Medulla oblongata (tissue), 1 donor: ENCODE data around the gene MAT1A.
"Not testable (repeated sequence)": the region's sequence is repeated elsewhere in the genome, so short reads cannot be mapped to it uniquely, and the experiment has no call there.

Source experiments
- DNase-seq: peaks from one replicate; pipeline ENCODE4 v3.0.0-alpha.2; 2015; ENCODE audit errors: extremely low spot score

MAT1A gene

GRCh38 chr10:80289451-80290287 is at the start of gene MAT1A:
Gene MAT1A, minus strand, starts transcription at chr10:80289658. Its CDS starts 235 bp downstream, at chr10:80289423.
- no peak for DNase-seq

DNA sequence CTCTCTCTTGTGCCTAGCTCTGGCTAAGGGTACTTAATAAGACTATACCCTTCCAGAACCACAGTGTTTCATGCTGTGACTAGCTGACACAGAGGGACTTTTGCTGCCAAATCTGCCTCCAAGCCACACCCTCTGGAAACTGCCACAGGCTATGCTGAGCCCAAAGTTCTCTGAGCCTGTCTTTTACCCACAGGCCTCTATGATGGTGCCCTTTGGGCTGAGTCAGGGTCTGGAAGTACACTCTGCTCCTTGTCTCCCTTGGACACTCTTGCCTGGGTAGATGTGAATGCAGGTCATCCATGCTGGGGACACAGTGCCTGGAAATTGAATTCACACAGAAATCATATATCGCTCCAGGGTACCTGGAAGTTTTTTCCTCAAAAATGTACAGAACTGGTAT is 44.5 kb upstream of the MAT1A start:
- DNase-seq, result no peak

- DNase-seq, result no peak
Measured at GRCh38 chr10:80324891-80325364, 35.5 kb upstream of the MAT1A start.

GRCh38 chr10:80324086-80324485 is 34.6 kb upstream of the MAT1A start:
- no peak for DNase-seq

DNA sequence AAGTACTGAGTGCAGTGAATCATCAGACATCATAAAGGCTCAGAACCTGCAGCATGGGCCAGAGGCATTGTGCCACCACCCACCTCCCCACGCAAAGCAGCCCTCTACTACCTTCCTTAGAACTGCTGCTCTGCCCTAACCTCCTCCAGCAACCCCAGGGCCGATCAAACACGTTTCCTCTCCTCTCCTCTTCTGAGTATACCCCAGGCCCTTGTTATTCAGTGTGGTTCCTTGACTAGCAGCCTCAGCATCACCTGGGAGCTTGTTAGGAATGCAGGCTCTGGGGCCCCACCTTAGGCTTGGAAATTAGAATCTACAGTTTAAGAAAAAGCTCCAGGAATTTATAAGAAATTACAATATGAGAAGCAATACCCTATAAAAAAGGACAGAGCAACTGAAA is 33.9 kb upstream of the MAT1A start:
- DNase-seq, result no peak

DNA sequence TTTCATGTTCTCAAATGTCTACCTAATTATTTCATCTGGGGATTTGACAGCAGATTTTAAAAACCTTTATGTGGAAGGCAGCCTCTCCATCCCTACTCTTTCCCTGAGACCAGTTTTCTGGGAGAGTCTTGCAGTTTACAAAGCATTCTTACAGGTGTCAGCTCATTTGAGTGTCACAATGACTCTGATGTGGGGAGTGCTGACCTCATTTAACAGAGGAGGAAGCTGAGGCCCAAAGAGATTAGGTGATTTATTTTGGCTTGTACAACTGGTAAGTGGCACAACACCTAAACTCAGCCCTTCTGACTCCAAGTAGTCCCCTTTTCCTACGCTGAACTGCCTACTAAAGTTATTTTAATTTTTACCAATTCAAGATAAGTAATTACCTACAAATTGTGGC is 33.3 kb upstream of the MAT1A start:
- no peak for DNase-seq

- DNase-seq, result no peak
Measured at GRCh38 chr10:80322158-80322557, 32.7 kb upstream of the MAT1A start.

- DNase-seq, result no peak
Measured at GRCh38 chr10:80321183-80321582, 31.7 kb upstream of the MAT1A start.

DNA sequence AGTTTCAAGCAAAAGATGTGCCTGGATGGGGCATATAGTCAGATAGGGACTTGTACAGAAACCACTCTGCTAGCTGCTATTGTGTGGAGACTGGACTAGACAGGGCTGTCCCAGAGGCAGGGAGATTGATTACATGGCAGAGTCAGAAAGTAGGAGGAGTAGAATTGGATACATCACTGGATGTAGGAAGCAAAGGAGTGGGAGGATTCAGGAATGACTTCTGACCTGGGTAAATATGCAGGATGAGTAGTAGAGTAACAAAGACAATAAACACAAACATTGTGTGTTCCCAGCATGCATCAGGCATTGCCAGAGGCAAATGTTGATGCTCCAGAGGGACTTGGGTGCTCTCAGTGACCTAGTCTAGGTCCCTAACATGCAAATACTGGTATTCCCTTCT is 30.9 kb upstream of the MAT1A start:
- DNase-seq, result no peak

GRCh38 chr10:80319725-80320290 is 30.4 kb upstream of the MAT1A start:
- DNase-seq, result no peak

DNA sequence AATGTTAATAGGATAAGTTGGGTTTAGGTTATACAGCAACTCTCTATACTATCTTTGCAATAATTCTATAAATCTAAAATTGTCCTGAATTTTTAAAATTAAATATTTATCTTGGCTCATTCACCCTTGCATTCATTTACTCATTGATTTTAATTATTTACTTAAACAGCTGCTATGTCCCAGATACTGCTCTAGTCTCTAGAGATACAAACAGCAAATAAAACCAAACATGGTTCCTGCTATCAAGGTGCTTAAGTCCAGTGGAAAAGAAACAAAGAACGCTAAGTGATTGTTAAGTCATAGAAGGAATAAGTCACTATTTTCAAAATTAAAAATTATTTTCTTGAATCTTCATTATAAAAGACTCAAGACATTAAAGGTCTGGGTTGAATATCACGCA is 29.9 kb upstream of the MAT1A start:
- no peak for DNase-seq

GRCh38 chr10:80318742-80319141 is 29.3 kb upstream of the MAT1A start:
- DNase-seq, result no peak

DNA sequence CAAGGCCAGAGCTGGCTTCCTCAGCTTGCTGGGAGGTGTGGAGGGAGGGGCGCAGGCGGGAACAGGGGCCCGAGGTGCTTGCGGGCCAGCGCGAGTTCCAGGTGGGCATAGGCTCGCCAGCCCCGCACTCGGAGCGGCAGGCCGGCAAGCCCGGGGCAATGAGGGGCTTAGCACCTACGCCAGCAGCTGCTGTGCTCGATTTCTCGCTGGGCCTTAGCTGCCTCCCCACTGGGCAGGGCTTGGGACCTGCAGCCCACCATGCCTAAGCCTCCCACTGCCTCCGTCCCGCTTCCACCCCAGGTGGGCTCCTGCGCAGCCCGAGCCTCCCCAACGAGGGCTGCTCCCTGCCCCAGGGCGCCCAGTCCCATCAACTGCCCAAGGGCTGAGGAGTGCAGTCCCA is 25.9 kb upstream of the MAT1A start:
- no peak for DNase-seq

DNA sequence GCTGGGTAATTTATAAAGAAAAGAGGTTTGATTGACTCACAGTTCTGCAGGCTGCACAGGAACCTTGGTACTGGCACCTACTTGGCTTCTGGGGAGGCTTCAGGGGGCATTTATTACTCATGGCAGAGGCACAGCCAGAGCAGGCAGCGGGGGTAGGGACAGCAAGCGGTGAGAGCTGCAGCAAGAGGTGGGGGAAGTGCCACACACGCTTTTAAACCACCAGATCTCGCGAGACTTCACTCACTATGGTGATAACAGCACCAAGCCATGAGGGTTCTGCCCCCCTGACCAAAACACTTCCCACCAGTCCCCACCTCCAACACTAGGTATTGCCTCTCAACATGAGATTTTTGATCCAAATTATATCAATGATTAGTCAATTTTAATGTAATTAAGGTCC is 24.1 kb upstream of the MAT1A start:
- DNase-seq, result no peak

GRCh38 chr10:80305989-80306388 is 16.5 kb upstream of the MAT1A start:
- DNase-seq, result not testable (repeated sequence)

- DNase-seq, result no peak
Measured at GRCh38 chr10:80296942-80297341, 7.5 kb upstream of the MAT1A start.

GRCh38 chr10:80292607-80293239 is 3.3 kb upstream of the MAT1A start:
- DNase-seq, result no peak

DNA sequence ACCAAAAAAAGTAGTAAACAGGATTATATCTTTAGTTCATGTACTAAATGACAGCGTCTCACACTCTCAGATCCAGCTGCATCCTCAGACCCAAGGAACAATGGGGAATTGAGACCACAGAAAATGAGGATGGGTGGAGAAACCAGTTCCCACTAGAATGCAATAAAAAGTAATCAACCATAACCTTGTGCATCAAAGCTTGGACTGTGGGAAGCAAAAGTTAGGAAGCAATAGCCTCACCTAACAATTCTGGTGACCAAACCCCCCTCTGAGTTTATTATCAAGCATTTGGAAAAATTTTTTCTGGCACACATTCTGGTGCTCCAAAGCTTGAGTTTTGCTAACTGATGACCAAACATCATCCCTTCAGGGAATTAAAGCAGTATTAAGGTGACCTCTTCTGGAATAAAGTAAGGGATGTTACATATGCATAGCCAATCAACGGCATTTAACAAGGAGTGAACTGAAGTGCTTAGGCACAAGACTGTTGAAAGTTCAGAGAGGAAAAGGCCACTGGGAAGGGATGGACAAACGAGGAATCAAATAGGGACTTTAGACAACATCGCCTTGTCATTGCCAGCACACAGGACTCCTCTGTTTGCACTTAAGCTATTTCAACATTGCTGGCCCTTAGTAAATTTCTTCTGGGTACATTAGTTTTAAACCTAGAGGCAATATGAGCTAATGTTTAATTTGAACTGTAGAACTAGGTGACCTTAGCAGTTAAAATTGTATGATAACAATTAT is 1.2 kb upstream of the MAT1A start:
- DNase-seq, result no peak

DNA sequence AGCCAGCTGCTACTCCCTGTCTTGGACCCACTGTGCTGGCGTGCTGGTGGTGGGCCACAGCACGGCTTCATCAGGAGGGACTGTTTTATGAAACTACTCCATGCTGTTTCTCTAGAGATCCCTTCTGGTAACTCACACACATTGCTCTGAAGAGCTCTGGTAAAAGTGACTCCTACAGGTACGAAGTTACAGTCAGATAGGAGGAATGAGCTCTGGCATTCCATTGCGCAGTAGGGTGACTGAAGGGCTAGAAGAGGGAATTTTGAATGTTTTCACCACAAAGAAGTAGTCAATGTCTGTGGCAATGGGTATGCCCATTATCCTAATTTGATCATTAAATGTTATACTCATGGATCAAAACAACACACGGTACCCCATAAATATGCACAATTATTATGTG is 609 bp downstream of the MAT1A start:
- DNase-seq, result no peak

GRCh38 chr10:80284522-80284921 is 4.9 kb downstream of the MAT1A start:
- no peak for DNase-seq

- no peak for DNase-seq
Measured at GRCh38 chr10:80283536-80284199, 5.8 kb downstream of the MAT1A start.

DNA sequence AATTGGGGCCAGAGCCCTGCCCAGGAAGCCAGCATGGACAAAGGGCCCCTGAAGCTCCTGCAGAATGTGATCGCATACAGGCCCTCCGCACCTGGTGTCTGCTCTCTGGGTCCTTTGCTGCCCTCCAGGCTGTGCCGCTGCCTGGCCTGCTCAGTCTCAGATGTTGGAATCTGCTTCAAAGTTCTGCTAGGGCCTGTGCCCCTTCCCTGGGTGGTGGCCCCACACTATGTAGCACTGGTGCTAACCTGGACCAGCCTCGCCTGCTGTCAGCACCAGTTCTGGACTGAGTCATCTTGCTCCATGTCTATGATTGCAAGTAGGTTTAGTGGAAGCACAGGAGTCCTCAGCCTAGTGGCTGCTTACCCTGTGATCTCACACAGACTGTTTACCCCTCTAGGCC is 6.3 kb downstream of the MAT1A start:
- DNase-seq, result no peak
